CD4-positive, alpha-beta T cell (primary cell): Measurements from ENCODE around the gene RBBP6. TPM values are rescaled to one million over a fixed set of nuclear protein-coding genes. Genes with fewer than 3 reads are reported as not detected.

Experiments
- ATAC-seq: fragments of 200-7000 bp; cut with Tn5 transposase; one replicate; pipeline ENCODE4 v1.10.0; 2022; ENCODE audit warnings: mild to moderate bottlenecking; ENCODE audit not compliant: poor library complexity
- CTCF ChIA-PET: fragments of 350-600 bp; sonication (Branson Sonifier 250); formaldehyde crosslinking; loops from one replicate; lab custom pipeline; 2021; ENCODE audit warnings: antibody characterized with exemption, inconsistent platforms; lab: Charles Lee
- POLR2A ChIA-PET: fragments of 350-600 bp; sonication (Branson Sonifier 250); formaldehyde crosslinking; loops from one replicate; lab custom pipeline; 2021; ENCODE audit warnings: antibody characterized with exemption, inconsistent platforms; lab: Charles Lee
- DNase-seq, 14 experiments: peaks; one replicate each; pipeline ENCODE4 v3.0.0-alpha.2; 2013 to 2020; ENCODE audit warnings: mixed read lengths in 2 of 14
- H3K27ac ChIP-seq, 2 donors: one replicate each; pipeline versions ENCODE4 v1.5.1 to v1.7.0; 2013; ENCODE audit warnings: low read length in 2 of 2, low read depth in 1 of 2, mild to moderate bottlenecking in 1 of 2
- H3K27me3 ChIP-seq, 2 experiments: 1 replicate in 1 of 2; 2 replicates in 1 of 2; pipeline versions ENCODE4 v1.6.1 to v1.7.0; 2013; ENCODE audit warnings: low read length in 2 of 2, control low read depth in 1 of 2, mild to moderate bottlenecking in 1 of 2, moderate library complexity in 1 of 2; ENCODE audit not compliant: insufficient read depth in 2 of 2, control insufficient read depth in 1 of 2
- H3K36me3 ChIP-seq: one replicate; pipeline ENCODE4 v1.6.1; 2013; ENCODE audit warnings: low read length, control low read depth; ENCODE audit not compliant: insufficient read depth
- H3K4me1 ChIP-seq: one replicate; pipeline ENCODE4 v1.6.1; 2013; ENCODE audit warnings: low read length, control low read depth; ENCODE audit not compliant: insufficient read depth
- H3K4me3 ChIP-seq: one replicate; pipeline ENCODE4 v1.5.1; 2013; ENCODE audit warnings: mild to moderate bottlenecking, low read length, moderate library complexity
- H3K9me3 ChIP-seq, 2 experiments: 1 replicate in 1 of 2; 2 replicates in 1 of 2; pipeline versions ENCODE4 v1.6.1 to v1.7.0; 2013; ENCODE audit warnings: low read length in 2 of 2, mild to moderate bottlenecking in 2 of 2, control low read depth in 1 of 2, moderate library complexity in 1 of 2; ENCODE audit not compliant: control insufficient read depth in 1 of 2, insufficient read depth in 1 of 2
- H3K27ac Mint-ChIP-seq: one replicate; pipeline ENCODE4 v1.8.0; 2020; ENCODE audit warnings: mixed read lengths
- H3K27me3 Mint-ChIP-seq: one replicate; pipeline ENCODE4 v1.8.0; 2021; ENCODE audit warnings: mixed read lengths
- H3K36me3 Mint-ChIP-seq: one replicate; pipeline ENCODE4 v1.8.0; 2021; ENCODE audit warnings: low read depth, mixed read lengths
- H3K4me1 Mint-ChIP-seq: one replicate; pipeline ENCODE4 v1.8.0; 2021; ENCODE audit warnings: low read depth, mixed read lengths
- H3K4me3 Mint-ChIP-seq: one replicate; pipeline ENCODE4 v1.8.0; 2020; ENCODE audit warnings: mild to moderate bottlenecking, mixed read lengths
- H3K9me3 Mint-ChIP-seq: one replicate; pipeline ENCODE4 v1.8.0; 2020; ENCODE audit warnings: mixed read lengths
- CTCF ChIP-seq: fragments of 200-600 bp; IDR thresholded peaks from one replicate; pipeline ENCODE4 v1.8.0; 2022; ENCODE audit warnings: antibody characterized with exemption, mild to moderate bottlenecking
- intact Hi-C, 2 experiments: fragments of 100-400 bp; cut with DNase I in 1 of 2; cut with micrococcal nuclease in 1 of 2; formaldehyde crosslinking; loops; one replicate each; pipeline versions ENCODE4 v1.15.1 to v1.9.0; 2023 to 2025; cut with DNase I, micrococcal nuclease
- total RNA-seq, 174 experiments: library from RNA in 2 of 174; stranded (reverse) in 2 of 174; gene quantifications; one replicate each; pipeline ENCODE4 v1.2.3 and lab custom pipeline; 2021 to 2026

Gene RBBP6
- total RNA-seq, 2 experiments from 2014 or later = 178 TPM

GRCh38 chr16:24504472-24505345 is 34.7 kb upstream of the RBBP6 start:
- Histone ChIP-seq H3K36me3 (no peaks in the 10 kb centered on the region), H3K27me3 (peaks cover 0 to 6% of the 10 kb centered on the region in 2 experiments), H3K4me3 (no peak overlapping the region), H3K27ac (no peak overlapping the region), H3K4me1 (no peaks in the 10 kb centered on the region), H3K9me3 (no peaks in the 10 kb centered on the region)
- intact Hi-C loops = loop anchor here (2.0 to 5.0 kb wide), 4 partner anchors 462 to 770 kb away; no protein-coding TSS in a partner anchor
- peak; percentile 18 to 79 (median 30) for DNase-seq
- POLR2A ChIA-PET = no interaction called here
- no peaks in the 10 kb centered on the region for H3K36me3 Mint-ChIP-seq
- peaks cover 24% of the 10 kb centered on the region for H3K27me3 Mint-ChIP-seq
- CTCF ChIA-PET = interaction anchor here (1.0 to 2.3 kb wide), 7 partner anchors 9 to 434 kb away, joined by 3 to 7 read pairs (median 3); no protein-coding TSS in a partner anchor
- no peaks in the 10 kb centered on the region for H3K4me1 Mint-ChIP-seq
- peak; percentile 81 for ATAC-seq
- H3K4me3 Mint-ChIP-seq = no peak overlapping the region
- TF ChIP-seq CTCF = peak; percentile 71
- H3K9me3 Mint-ChIP-seq = no peaks in the 10 kb centered on the region
- H3K27ac Mint-ChIP-seq = no peak overlapping the region

- no peaks in the 10 kb centered on the region for H3K4me1 Mint-ChIP-seq
- no peak overlapping the region for H3K27ac ChIP-seq
- intact Hi-C loops = loop anchor here (2.0 kb wide), 3 partner anchors 463 to 771 kb away; no protein-coding TSS in a partner anchor
- no peaks in the 10 kb centered on the region for H3K4me1 ChIP-seq
- POLR2A ChIA-PET = interaction anchor here (0.6 kb wide), 1 partner anchor 176 kb away, joined by 3 read pairs; no protein-coding TSS in a partner anchor
- H3K27me3 Mint-ChIP-seq = peaks cover 17% of the 10 kb centered on the region
- TF ChIP-seq CTCF = no peak
- DNase-seq = no peak
- no peak overlapping the region for H3K27ac Mint-ChIP-seq
- no peak overlapping the region for H3K4me3 Mint-ChIP-seq
- no peaks in the 10 kb centered on the region for H3K9me3 Mint-ChIP-seq
- H3K27me3 ChIP-seq = peaks cover 0 to 6% of the 10 kb centered on the region in 2 experiments
- H3K4me3 ChIP-seq = no peak overlapping the region
- no peaks in the 10 kb centered on the region for H3K36me3 Mint-ChIP-seq
- H3K9me3 ChIP-seq = no peaks in the 10 kb centered on the region
- no peaks in the 10 kb centered on the region for H3K36me3 ChIP-seq
- CTCF ChIA-PET = no interaction called here
- ATAC-seq = no peak
Measured at GRCh38 chr16:24505959-24506358, 33.4 kb upstream of the RBBP6 start.

- no peaks in the 10 kb centered on the region for H3K4me1 ChIP-seq
- peaks cover 0 to 6% of the 10 kb centered on the region in 2 experiments for H3K27me3 ChIP-seq
- DNase-seq (no peak), ATAC-seq (no peak)
- Mint-ChIP-seq H3K9me3 (no peaks in the 10 kb centered on the region), H3K4me1 (no peaks in the 10 kb centered on the region), H3K4me3 (no peak overlapping the region), H3K27ac (no peak overlapping the region), H3K36me3 (no peaks in the 10 kb centered on the region), H3K27me3 (peaks cover 15% of the 10 kb centered on the region)
- intact Hi-C loops = no loop called here
- H3K9me3 ChIP-seq = no peaks in the 10 kb centered on the region
- H3K4me3 ChIP-seq = no peak overlapping the region
- CTCF ChIA-PET = no interaction called here
- POLR2A ChIA-PET = no interaction called here
- TF ChIP-seq CTCF = no peak
- H3K36me3 ChIP-seq = no peaks in the 10 kb centered on the region
- no peak overlapping the region for H3K27ac ChIP-seq
Measured at GRCh38 chr16:24507959-24508480, 31.3 kb upstream of the RBBP6 start.
